ENCODE results near the gene USP17L24.
"Not testable (repeated sequence)": the region's sequence is repeated elsewhere in the genome, so short reads cannot be mapped to it uniquely, and the experiment has no call there.

Gene USP17L24

GRCh38 chr4:9324865-9325264, at the start of gene USP17L24:
TSS of gene USP17L24 (plus strand) at chr4:9325165. CDS start at chr4:9325165, 0 bp downstream.
- not testable (repeated sequence) for DNase-seq

GRCh38 chr4:9324191-9324590, 774 bp upstream of the USP17L24 start:
- not testable (repeated sequence) for DNase-seq

- DNase-seq: not testable (repeated sequence)
These were observed 4.6 kb downstream of the USP17L24 start, which contains the start of gene USP17L25 for GRCh38 chr4:9329611-9330010. TSS of gene USP17L25 (plus strand) at chr4:9329911. CDS start at chr4:9329911, 0 bp downstream.

GRCh38 chr4:9334358-9334757, 9.4 kb downstream of the USP17L24 start, which contains the start of gene USP17L26:
TSS of gene USP17L26 (plus strand) at chr4:9334658. CDS start at chr4:9334658, 0 bp downstream.
- DNase-seq: not testable (repeated sequence)

- DNase-seq: not testable (repeated sequence)
These were observed 14.1 kb downstream of the USP17L24 start, which contains the start of gene USP17L5 for GRCh38 chr4:9339103-9339502. TSS of gene USP17L5 (plus strand) at chr4:9339403. CDS start at chr4:9339403, 0 bp downstream.

GRCh38 chr4:9343848-9344247, 18.9 kb downstream of the USP17L24 start, which contains the start of gene USP17L27:
TSS of gene USP17L27 (plus strand) at chr4:9344148. CDS start at chr4:9344148, 0 bp downstream.
- DNase-seq: not testable (repeated sequence)

GRCh38 chr4:9348593-9348992, 23.6 kb downstream of the USP17L24 start, which contains the start of gene USP17L28:
TSS of gene USP17L28 (plus strand) at chr4:9348893. CDS start at chr4:9348893, 0 bp downstream.
- DNase-seq: not testable (repeated sequence)

- DNase-seq: not testable (repeated sequence)
These were observed 25.9 kb downstream of the USP17L24 start for GRCh38 chr4:9350866-9351265.

- not testable (repeated sequence) for DNase-seq
These were observed 28.4 kb downstream of the USP17L24 start, which contains the start of gene USP17L29 for GRCh38 chr4:9353338-9353737. TSS of gene USP17L29 (plus strand) at chr4:9353638. CDS start at chr4:9353638, 0 bp downstream.

- DNase-seq: not testable (repeated sequence)
These were observed 37.9 kb downstream of the USP17L24 start, which contains the start of gene USP17L30 for GRCh38 chr4:9362829-9363228. TSS of gene USP17L30 (plus strand) at chr4:9363129. CDS start at chr4:9363129, 0 bp downstream.

Measured in stimulated activated CD4-positive, alpha-beta T cell treated with anti-CD3 and anti-CD28 coated beads, Interleukin-2, amount 100 ng/mL, for 24 hours (primary cell).